Prostate gland (tissue), 2 donors: ENCODE data around the gene FAAP20. TPM values are rescaled to one million over a fixed set of nuclear protein-coding genes. Genes with fewer than 3 reads are reported as not detected.

Source experiments
- DNase-seq: peaks from one replicate; pipeline ENCODE4 v3.0.0-alpha.2; 2019; ENCODE audit warnings: low spot score
- H3K27ac ChIP-seq, 2 donors: fragments of 200-600 bp; sonication (generic); 2 replicates each; pipeline ENCODE4 v1.5.1; 2017 to 2019
- H3K27me3 ChIP-seq: fragments of 200-600 bp; sonication (generic); replicated peaks from 2 replicates; pipeline ENCODE4 v1.5.1; 2019; ENCODE audit not compliant: insufficient read depth
- H3K36me3 ChIP-seq, 2 donors: fragments of 200-600 bp; sonication (generic); 1 replicate in 1 of 2; 2 replicates in 1 of 2; pipeline versions ENCODE4 v1.5.1 to v1.8.1; 2017 to 2019
- H3K4me1 ChIP-seq: fragments of 200-600 bp; sonication (generic); replicated peaks from 2 replicates; pipeline ENCODE4 v1.5.1; 2019
- H3K4me3 ChIP-seq, 2 donors: fragments of 200-600 bp; sonication (generic); 2 replicates each; pipeline ENCODE4 v1.5.1; 2017 to 2019
- H3K9me3 ChIP-seq: fragments of 200-600 bp; sonication (generic); 2 replicates; pipeline ENCODE4 v1.5.1; 2017
- CTCF ChIP-seq, 4 experiments: fragments of 200-600 bp in 2 of 4; fragments of 450-650 bp in 2 of 4; sonication (generic) in 2 of 4; IDR thresholded peaks; 1 replicate in 3 of 4; 2 replicates in 1 of 4; pipeline ENCODE4 v1.5.1; 2016 to 2019; ENCODE audit warnings: antibody characterized with exemption in 4 of 4, mild to moderate bottlenecking in 2 of 4, moderate library complexity in 2 of 4
- POLR2A ChIP-seq: fragments of 450-650 bp; IDR thresholded peaks from one replicate; pipeline ENCODE4 v1.6.1; 2016; ENCODE audit warnings: antibody characterized with exemption, mild to moderate bottlenecking
- POLR2AphosphoS5 ChIP-seq: sonication (generic); formaldehyde crosslinking; IDR thresholded peaks from one replicate; pipeline ENCODE4 v1.6.1; 2017; ENCODE audit warnings: antibody characterized with exemption
- WGBS: methylation state at CpG from one replicate; pipeline ENCODE4 v1.1.5; 2018; 5-methylcytosine and 5-hydroxymethylcytosine counted together
- intact Hi-C: fragments of 100-400 bp; cut with DNase I; formaldehyde crosslinking; loops from one replicate; pipeline ENCODE4 v1.14.2; 2022
- total RNA-seq, 2 donors: library from RNA; depleted of rRNA; stranded (reverse); fragments of >200 nt; gene quantifications; one replicate each; pipeline ENCODE4 v1.1.0, GENCODE V29; 2016

Gene FAAP20
- total RNA-seq, 2 donors from 2014 or later = 55.9 to 70.4 TPM

GRCh38 chr1:2184934-2185333, 9.6 kb downstream of the FAAP20 start:
- Histone ChIP-seq H3K4me1 (no peaks in the 10 kb centered on the region), H3K27ac (no peak overlapping the region), H3K4me3 (no peak overlapping the region), H3K9me3 (no peaks in the 10 kb centered on the region), H3K36me3 (no peaks in the 10 kb centered on the region), H3K27me3 (no peaks in the 10 kb centered on the region)
- no peak for DNase-seq
- intact Hi-C loops = no loop called here
- no peak for TF ChIP-seq CTCF (IDR thresholded peaks at IDR 0.05)
- TF ChIP-seq POLR2A = no peak
- TF ChIP-seq POLR2AphosphoS5 = no peak
- WGBS = 91% methylated on average over 33 of the region's 33 CpGs

DNA sequence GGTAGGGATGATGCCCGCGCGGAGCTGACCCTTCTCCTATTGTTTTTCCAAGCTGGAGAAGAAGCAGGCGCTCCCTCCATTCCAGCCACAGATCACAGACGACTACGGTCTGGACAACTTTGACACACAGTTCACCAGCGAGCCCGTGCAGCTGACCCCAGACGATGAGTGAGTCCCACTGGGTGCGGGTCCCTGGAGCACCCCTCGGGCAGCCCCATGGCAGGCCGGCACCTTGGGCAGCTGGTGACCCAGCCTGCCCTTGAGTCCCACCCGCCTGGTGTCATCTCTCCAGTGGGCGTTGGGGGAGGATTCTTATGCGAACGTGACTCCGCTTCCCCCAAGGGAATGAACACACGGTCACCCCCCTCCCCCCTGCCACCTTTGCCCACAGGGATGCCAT, 10.0 kb downstream of the FAAP20 start:
- intact Hi-C loops = no loop called here
- Histone ChIP-seq H3K36me3 (no peaks in the 10 kb centered on the region), H3K27ac (no peak overlapping the region), H3K4me3 (no peak overlapping the region), H3K9me3 (no peaks in the 10 kb centered on the region), H3K4me1 (no peaks in the 10 kb centered on the region), H3K27me3 (no peaks in the 10 kb centered on the region)
- WGBS = 92% methylated on average over 18 of the region's 18 CpGs
- no peak for TF ChIP-seq CTCF (IDR thresholded peaks at IDR 0.05)
- TF ChIP-seq POLR2A = no peak
- TF ChIP-seq POLR2AphosphoS5 = no peak
- no peak for DNase-seq

DNA sequence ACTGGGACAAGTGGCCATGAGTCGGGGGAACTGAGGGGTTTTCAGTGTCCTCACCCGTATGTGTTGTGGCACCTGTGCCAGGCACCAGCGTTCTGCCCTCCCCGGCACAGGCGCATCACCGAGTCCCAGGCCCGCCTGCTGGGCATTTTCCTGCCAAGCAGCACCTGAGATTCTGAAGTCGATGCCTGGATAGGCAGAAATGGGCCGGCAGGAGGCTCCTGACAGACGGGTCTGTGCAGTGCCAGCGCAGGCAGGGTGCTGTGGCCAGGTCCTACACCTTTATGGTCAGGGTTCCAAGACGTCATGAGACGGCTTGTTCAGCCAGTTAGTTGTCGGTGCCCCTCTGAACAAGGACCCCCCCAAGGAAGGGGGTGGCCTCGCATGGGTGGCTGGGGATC, 10.6 kb downstream of the FAAP20 start:
- Histone ChIP-seq H3K9me3 (no peaks in the 10 kb centered on the region), H3K27me3 (no peaks in the 10 kb centered on the region), H3K36me3 (no peaks in the 10 kb centered on the region), H3K4me3 (no peak overlapping the region), H3K27ac (no peak overlapping the region), H3K4me1 (no peaks in the 10 kb centered on the region)
- no peak for DNase-seq
- no peak for TF ChIP-seq POLR2AphosphoS5
- TF ChIP-seq CTCF (IDR thresholded peaks at IDR 0.05) = no peak
- no peak for TF ChIP-seq POLR2A
- intact Hi-C loops = no loop called here
- WGBS = 83% methylated on average over 14 of the region's 15 CpGs

- H3K27ac ChIP-seq = no peak overlapping the region
- no peaks in the 10 kb centered on the region for H3K36me3 ChIP-seq
- no peak overlapping the region for H3K4me3 ChIP-seq
- intact Hi-C loops = no loop called here
- H3K27me3 ChIP-seq = no peaks in the 10 kb centered on the region
- no peak for TF ChIP-seq CTCF (IDR thresholded peaks at IDR 0.05)
- no peak for TF ChIP-seq POLR2A
- no peak for TF ChIP-seq POLR2AphosphoS5
- H3K9me3 ChIP-seq = no peaks in the 10 kb centered on the region
- H3K4me1 ChIP-seq = no peaks in the 10 kb centered on the region
- DNase-seq = no peak
- 92% methylated on average over 12 of the region's 13 CpGs for WGBS
These were observed 12.2 kb downstream of the FAAP20 start for GRCh38 chr1:2182376-2182775.

DNA sequence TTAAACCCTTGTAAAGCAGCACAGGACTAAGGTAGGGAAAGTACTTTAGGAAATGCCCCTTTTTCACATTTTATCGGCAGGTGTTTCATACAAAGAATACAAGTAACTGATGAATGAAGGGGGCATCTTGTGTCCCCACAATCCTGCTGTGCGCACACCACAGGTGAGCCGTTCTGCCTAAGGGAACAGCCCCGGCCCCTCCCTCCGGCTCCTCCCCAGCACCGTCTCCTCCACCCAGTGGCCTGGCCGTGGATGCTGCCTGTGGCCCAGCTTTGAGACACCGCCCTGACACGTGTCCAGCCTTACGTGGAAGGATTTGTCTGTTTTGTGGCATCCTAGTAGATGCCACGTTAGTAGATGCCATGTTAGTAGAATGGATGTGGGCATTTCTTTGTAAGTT, 12.8 kb downstream of the FAAP20 start:
- WGBS = 87% methylated on average over 11 of the region's 11 CpGs
- H3K4me3 ChIP-seq = no peak overlapping the region
- H3K9me3 ChIP-seq = no peaks in the 10 kb centered on the region
- DNase-seq = no peak
- intact Hi-C loops = no loop called here
- TF ChIP-seq POLR2AphosphoS5 (no peak), CTCF (IDR thresholded peaks at IDR 0.05) (no peak), POLR2A (no peak)
- no peak overlapping the region for H3K27ac ChIP-seq
- H3K27me3 ChIP-seq = no peaks in the 10 kb centered on the region
- no peaks in the 10 kb centered on the region for H3K36me3 ChIP-seq
- no peaks in the 10 kb centered on the region for H3K4me1 ChIP-seq
